Coronary artery (tissue), 2 donors: Measurements from ENCODE around the gene CCDC85A.

Experiments used
- DNase-seq: peaks from one replicate; pipeline ENCODE4 v3.0.0-alpha.2; 2017; ENCODE audit warnings: low spot score
- H3K27ac ChIP-seq, 2 donors: fragments of 200-600 bp; sonication (generic); one replicate each; pipeline ENCODE4 v1.5.1; 2016 to 2019
- H3K4me3 ChIP-seq: fragments of 200-600 bp; sonication (generic); 2 replicates; pipeline ENCODE4 v1.5.1; 2016; ENCODE audit warnings: mild to moderate bottlenecking, moderate library complexity
- CTCF ChIP-seq: fragments of 200-600 bp; sonication (generic); IDR thresholded peaks from one replicate; pipeline ENCODE4 v1.5.1; 2019; ENCODE audit warnings: antibody characterized with exemption

Gene CCDC85A

GRCh38 chr2:56314796-56315195, 131.0 kb downstream of the CCDC85A start:
- Histone ChIP-seq H3K4me3 (no peak overlapping the region), H3K27ac (no peak overlapping the region)
- TF ChIP-seq CTCF, result no peak
- DNase-seq, result no peak

GRCh38 chr2:56315376-56315775, 131.6 kb downstream of the CCDC85A start:
- H3K27ac ChIP-seq, result no peak overlapping the region
- no peak for TF ChIP-seq CTCF
- no peak overlapping the region for H3K4me3 ChIP-seq
- no peak for DNase-seq

- DNase-seq, result no peak
- H3K27ac ChIP-seq, result no peak overlapping the region
- no peak for TF ChIP-seq CTCF
- H3K4me3 ChIP-seq, result no peak overlapping the region
Observed at GRCh38 chr2:56316011-56316410, 132.2 kb downstream of the CCDC85A start.

- no peak for TF ChIP-seq CTCF
- no peak for DNase-seq
- Histone ChIP-seq H3K27ac (no peak overlapping the region), H3K4me3 (no peak overlapping the region)
Observed at GRCh38 chr2:56318147-56318546, 134.4 kb downstream of the CCDC85A start.

GRCh38 chr2:56325661-56326345, 142.0 kb downstream of the CCDC85A start:
- no peak for TF ChIP-seq CTCF
- Histone ChIP-seq H3K27ac (no peak overlapping the region), H3K4me3 (no peak overlapping the region)
- DNase-seq, result no peak

GRCh38 chr2:56326346-56326741, 142.6 kb downstream of the CCDC85A start:
- H3K4me3 ChIP-seq, result no peak overlapping the region
- no peak for DNase-seq
- TF ChIP-seq CTCF, result no peak
- H3K27ac ChIP-seq, result no peak overlapping the region

- no peak for DNase-seq
- H3K4me3 ChIP-seq, result no peak overlapping the region
Observed at GRCh38 chr2:56331810-56332209, 148.0 kb downstream of the CCDC85A start.

More at GRCh38 chr2:56331810-56332209, 148.0 kb downstream of the CCDC85A start:
- TF ChIP-seq CTCF, result no peak
- H3K27ac ChIP-seq, result no peak overlapping the region
